WI38 (cell line): ENCODE data around the gene RBM47.

Experiments used
- H3K4me3 ChIP-seq: 2 replicates; pipeline ENCODE4 v1.5.1; 2011; ENCODE audit warnings: low read depth, mild to moderate bottlenecking, control low read depth, low read length
- CTCF ChIP-seq: IDR thresholded peaks from 2 replicates; pipeline ENCODE4 v1.5.1; 2012; ENCODE audit warnings: low read depth, mild to moderate bottlenecking, control low read depth, low read length

Gene RBM47

GRCh38 chr4:40582413-40582812 lies 47.3 kb downstream of the RBM47 start:
- no peak overlapping the region for H3K4me3 ChIP-seq
- TF ChIP-seq CTCF, result no peak

GRCh38 chr4:40581254-40582140 lies 48.2 kb downstream of the RBM47 start:
- TF ChIP-seq CTCF, result no peak
- no peak overlapping the region for H3K4me3 ChIP-seq

GRCh38 chr4:40579983-40580382 lies 49.7 kb downstream of the RBM47 start:
- no peak for TF ChIP-seq CTCF

GRCh38 chr4:40577588-40578253 lies 51.9 kb downstream of the RBM47 start:
- no peak for TF ChIP-seq CTCF

More at GRCh38 chr4:40579983-40580382, 49.7 kb downstream of the RBM47 start:
- no peak overlapping the region for H3K4me3 ChIP-seq

GRCh38 chr4:40576651-40577480 lies 52.8 kb downstream of the RBM47 start:
- H3K4me3 ChIP-seq, result peak overlapping the region; percentile 39
- TF ChIP-seq CTCF, result no peak

More at GRCh38 chr4:40577588-40578253, 51.9 kb downstream of the RBM47 start:
- peak overlapping the region; percentile 39 for H3K4me3 ChIP-seq

- no peak overlapping the region for H3K4me3 ChIP-seq
- no peak for TF ChIP-seq CTCF
Measured at GRCh38 chr4:40575846-40576245, 53.8 kb downstream of the RBM47 start.
